ENCODE results near the gene VPS26C.
"Not testable (repeated sequence)": the region's sequence is repeated elsewhere in the genome, so short reads cannot be mapped to it uniquely, and the experiment has no call there.

Gene VPS26C

DNA sequence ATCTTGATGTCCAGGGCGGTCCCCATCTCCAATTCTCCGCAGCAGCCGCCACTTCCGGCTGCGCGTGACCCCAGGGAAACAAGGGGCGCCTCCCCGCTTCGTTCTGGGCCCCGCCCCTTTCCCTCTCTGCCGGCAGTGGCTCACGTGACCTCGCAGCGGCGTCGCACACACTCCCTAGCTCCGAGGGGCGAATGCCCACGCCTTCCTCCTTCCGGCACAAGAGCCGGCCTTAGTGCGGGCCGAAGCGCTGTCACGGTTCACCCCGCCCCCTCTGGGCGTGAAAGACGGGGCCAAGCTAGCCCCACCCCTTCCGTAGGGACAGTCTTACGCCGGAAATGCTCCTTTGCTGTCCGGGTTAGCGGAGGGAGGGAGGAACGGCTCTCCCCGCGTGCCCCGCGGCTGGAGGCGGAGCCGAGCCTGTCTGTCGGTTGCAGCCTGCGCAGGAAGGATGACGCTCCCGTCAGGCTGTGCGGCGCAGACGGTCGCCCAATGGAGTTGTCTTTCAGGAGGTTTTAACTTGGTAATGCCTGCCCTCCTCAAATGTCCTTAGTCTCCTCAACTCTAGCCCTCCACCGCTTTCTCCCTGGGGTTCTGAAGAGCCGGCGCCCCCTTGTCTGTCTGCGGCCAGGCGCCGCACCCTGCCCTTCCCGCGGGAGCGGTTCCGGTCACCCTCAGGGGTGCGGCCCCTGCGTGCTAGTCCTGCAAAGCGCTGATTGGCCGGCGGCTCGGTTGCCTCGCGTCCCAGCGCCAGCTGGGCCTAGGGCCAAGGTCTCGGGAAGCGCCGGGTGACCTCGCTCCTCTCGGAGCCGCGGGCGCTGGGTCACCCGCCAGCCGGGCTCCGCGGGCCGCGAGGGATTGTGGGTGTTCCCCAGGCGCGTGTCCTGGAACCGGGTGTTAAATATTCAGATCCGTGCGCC lies at the start of gene VPS26C:
Gene VPS26C (minus strand): TSS at position 66 of the 917 bp plus-strand sequence. CDS start 40 bp downstream, at position 26.
- peak; percentile 97 for DNase-seq

DNA sequence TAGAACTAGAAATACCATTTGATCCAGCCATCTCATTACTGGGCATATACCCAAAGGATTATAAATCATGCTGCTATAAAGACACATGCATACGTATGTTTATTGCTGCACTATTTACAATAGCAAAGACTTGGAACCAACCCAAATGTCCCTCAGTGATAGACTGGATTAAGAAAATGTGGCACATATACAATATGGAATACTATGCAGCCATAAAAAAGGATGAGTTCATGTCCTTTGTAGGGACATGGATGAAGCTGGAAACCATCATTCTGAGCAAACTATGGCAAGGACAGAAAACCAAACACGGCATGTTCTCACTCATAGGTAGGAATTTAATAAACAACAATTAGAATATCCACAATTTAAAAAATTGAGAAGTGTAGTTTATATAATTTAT lies 48.9 kb upstream of the VPS26C start:
- not testable (repeated sequence) for DNase-seq

DNA sequence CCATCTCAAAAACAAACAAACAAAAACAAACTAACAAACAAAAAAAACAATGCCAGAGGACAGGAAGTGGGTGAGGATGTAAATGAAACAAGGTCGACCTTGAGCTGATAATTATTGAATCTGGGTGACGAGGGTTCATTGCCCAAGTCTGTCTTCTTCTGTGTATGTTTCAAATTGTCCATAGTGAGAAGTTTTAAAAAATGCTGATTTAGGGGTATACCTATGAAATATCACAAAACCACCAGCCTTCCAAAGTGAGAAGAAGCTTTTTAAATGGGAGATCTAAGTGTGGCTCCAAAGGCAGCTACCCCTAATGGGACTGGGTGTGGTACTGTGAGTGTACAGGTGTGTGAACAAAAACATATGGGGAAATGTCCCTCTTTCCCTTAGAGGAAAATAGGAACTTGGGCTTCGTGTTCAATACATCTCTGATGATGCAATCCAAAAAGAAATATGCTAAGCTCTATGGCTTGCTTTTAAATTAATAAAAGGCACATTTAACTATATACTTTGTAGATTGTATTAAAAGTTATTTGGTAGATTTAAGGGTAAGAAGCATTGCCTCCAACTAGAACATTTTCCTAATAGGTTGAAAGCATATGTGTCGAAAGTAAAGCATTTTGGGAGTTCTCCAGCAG lies 33.1 kb upstream of the VPS26C start:
- no peak for DNase-seq

DNA sequence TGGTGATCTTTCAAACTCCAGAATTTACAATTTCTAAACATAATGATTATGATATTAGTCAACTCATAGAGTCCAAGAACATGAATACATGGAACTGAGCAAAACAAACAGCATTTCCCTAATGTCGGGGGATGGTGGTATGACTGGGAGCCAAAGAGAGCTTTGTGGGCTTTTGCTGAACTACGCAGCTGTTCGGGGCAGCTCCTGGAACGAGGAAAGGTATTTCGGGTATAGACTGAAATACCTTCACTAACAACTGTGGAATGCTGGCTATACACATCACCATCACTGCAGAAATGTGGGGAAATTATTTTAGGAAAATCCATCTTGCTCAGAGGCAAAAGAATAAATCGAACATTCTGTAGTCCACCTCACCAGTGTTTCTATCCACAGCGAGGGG lies 30.2 kb upstream of the VPS26C start:
- no peak for DNase-seq

DNA sequence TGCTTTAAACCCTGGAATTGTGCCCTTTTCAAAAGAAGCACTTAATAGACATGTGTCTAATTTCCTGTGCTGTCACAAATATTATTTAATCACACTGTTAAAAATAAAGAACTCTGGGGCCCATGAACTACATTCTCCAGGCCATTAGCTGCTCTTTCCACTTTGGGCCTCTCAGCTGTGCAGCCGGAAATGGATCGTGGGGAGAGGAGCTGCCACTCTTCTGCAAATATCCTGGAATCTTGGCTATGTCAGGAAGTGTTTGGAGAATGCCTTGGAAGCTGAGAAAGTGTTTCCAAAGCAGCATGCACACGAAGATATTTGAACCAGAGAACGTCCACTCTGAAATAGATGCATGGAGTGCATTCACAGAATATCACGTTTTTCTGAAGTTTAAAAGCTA lies 27.5 kb upstream of the VPS26C start:
- no peak for DNase-seq

DNA sequence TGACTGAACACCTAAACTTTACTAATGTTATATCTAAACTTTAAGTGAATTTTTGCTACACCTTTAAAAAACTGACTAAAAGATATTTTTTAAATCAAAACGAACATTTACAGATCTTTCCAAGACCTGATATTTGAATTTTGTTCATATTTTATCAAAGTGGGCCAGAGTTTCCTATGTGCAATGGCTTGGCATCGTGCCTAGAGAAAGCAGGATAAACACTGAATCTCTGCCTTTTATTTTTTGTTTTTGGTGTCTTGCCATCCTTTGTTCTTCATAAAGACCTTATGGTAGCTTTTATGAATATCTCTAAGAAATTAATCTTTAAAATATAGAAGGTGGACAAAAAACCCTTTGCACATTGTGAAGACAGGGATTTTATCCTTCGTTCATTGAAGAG lies 25.8 kb upstream of the VPS26C start:
- DNase-seq, result no peak

DNA sequence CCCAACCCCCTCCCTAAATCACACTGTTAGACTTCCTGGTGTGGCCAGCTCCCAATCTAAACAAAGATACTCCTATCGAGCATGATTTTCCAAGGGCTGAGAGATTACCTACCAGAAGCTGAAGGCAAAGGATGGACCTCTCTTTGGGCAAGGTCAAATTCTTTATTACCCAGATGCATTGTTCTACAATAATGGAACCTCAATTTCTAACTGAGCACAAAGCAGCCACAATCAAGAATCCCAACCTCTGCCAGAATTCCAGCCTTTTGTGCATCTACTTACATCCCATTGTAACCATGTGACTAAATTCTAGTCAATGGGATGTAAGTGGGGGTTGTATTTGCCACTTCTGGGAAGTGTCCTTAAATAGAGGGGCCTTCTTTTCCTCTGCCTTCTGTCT lies 24.9 kb upstream of the VPS26C start:
- no peak for DNase-seq

DNA sequence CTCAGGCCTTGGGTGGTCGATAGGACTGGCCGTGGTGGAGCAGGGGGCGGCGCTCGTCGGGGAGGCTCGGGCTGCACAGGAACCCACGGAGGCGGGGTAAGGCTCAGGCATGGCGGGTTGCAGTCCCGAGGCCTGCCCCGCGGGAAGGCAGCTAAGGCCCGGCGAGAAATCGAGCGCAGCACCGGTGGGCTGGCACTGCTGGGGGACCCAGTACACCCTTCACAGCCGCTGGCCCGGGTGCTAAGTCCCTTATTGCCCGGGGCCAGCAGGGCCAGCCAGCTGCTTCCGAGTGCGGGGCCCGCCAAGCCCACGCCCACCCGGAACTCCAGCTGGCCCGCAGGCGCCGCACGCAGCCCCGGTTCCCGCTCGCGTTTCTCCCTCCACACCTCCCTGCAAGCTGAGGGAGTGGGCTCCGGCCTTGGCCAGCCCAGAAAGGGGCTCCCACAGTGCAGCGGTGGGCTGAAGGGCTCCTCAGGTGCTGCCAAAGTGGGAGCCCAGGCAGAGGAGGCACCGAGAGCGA lies 16.1 kb upstream of the VPS26C start:
- DNase-seq, result not testable (repeated sequence)

DNA sequence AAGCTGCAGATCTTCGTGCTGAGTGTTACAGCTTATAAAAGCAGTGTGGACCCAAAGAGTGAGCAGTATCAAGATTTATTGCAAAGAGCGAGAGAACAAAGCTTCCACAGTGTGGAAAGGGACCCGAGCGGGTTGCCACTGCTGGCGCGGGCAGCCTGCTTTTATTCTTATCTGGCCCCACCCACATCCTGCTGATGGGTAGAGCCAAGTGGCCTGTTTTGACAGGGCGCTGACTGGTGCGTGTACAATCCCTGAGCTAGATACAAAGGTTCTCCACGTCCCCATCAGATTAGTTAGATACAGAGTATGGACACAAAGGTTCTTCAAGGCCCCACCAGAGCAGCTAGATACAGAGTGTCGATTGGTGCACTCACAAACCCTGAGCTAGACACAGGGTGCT lies 15.5 kb upstream of the VPS26C start:
- not testable (repeated sequence) for DNase-seq

DNA sequence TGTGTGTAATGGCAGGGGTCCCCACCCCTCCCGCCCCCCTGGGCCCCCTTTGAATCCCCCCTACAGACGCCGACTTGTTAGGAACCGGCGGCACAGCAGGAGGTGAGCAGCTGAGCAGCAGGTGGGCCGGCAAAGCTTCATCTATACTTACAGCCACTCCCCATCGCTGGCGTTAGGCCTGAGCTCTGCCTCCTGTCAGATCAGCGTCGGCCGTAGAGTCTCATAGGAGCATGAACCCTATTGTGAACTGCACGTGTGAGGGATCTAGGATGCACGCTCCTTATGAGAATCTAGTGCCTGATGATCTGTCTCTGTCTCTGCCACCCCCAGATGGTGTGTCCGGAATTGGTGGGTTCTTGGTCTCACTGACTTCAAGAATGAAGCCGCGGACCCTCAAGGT lies 14.9 kb upstream of the VPS26C start:
- peak; percentile 25 for DNase-seq

DNA sequence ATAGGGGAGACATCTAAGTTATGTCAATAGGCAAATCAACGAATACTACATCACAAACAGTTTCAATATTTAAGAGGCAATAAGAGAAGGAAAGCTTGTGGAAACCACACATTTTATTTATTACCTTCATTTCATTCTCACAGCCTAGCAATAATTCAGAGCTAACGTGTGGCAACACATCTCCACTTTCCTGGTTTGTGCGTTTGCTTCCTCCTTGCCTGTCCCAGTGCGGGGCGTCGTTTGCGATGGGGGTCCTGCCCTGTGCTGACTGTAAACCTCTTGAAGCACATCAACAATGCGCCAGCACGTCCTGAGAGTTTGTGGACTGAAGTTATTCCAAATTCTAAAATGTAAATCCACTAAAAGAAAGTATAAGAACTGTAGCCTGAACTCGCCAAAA lies 14.4 kb upstream of the VPS26C start:
- DNase-seq, result peak; percentile 19

DNA sequence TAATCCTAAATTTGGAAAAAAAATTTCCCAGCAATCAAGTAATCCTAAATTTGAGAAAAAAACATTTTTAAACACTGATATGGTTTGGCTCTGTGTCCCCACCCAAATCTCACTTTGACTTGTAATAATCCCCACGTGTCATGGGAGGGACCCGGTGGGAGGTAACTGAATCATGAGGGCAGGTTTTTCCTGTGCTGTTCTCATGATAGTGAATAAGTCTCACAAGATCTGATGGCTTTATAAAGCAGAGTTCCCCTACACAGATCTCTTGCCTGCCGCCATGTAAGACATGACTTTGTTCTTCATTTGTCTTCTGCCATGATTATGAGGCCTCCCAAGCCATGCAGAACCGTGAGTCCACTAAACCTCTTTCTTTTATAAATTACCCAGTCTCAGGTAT lies 12.1 kb upstream of the VPS26C start:
- not testable (repeated sequence) for DNase-seq

DNA sequence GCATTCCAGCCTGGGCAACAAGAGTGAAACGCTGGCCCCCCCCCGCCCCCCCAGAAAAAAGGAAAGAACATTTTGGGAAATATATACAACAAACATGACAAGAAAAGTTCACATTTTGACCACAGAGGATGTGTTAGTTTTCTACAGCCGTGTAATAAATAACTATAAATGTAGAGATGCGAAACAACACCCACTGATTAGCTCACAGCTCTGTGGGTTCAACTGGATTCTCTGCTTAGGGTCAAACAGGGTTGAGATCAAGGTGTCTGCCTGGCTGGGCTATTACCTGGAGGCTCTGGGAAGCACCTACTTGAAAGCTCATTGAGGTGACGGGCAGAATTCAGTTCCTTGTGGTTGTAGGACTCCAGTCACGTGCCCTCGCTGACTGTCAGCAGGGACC lies 11.1 kb upstream of the VPS26C start:
- DNase-seq, result no peak

DNA sequence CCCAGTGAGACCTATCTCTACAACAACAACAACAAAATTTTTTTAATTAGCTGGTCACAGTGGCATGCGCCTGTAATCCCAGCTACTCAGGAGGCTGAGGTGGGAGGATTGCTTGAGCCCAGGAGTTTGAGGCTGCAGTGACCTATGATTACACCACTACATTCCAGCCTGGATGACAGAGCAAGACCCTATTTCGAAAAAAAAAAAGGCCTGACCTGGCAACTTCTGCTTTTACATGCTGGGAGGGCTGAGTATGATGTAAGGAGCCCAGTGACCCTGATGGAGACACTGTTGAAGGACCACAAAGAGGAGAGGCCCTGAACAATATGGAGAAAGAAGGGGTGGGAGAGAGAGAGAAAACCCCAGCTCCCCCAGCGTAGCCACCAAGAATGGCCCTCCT lies 9.2 kb upstream of the VPS26C start:
- DNase-seq, result no peak

DNA sequence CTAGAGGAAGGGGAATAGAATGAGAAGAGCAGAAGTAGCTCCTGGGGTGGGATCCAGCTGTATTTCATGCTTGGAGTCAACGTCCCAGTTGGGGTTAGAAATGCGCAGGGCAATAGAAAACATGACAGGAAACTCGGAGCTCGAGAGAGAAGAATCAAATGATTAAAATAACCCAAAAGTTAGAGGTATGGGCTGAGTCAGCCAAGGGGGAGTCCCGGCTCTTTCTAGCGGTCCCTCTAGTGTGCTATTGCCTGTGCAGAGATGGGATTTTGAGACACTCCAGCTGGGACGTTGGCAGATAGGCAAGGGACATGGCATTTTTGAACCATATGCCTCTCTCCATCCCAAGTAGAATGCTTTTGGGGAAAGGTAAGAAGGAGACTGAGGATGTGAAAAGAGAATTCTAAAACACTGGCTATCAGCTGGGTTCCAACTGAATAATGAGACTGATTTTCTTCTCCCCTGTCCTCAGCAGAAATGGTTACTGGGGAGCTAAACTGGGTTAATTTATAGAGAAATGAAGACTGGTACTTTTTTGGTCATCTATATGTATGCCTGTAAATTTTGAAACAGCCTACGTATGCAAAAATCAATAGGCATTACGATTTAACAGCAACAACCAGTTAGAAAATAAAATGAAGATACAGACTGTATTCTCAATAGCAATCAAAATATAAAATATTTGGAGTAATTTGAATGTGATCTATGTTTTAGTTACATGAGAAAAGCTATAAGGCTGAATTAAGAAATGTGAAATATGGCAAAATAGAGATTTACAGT lies 7.0 kb upstream of the VPS26C start:
- DNase-seq, result no peak

DNA sequence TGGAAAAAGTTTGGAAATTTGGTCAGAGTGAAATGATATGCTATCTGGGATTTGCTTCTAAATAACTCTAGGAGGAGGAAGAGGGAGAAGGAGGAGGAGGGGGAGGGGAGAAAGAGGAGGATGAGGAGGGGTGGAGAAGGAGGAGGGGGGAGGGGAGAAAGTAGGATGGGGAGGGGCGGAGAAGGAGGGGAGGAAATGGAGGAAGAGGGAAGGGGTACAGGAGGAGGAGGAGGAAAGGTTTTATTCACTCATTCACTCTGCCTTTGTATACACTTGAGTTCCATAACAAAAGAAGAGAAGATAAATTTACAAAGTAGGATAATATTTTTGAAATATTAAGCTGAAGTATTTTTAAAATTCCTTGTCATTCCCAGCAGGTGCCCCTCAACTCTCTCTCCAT lies 6.3 kb upstream of the VPS26C start:
- no peak for DNase-seq

DNA sequence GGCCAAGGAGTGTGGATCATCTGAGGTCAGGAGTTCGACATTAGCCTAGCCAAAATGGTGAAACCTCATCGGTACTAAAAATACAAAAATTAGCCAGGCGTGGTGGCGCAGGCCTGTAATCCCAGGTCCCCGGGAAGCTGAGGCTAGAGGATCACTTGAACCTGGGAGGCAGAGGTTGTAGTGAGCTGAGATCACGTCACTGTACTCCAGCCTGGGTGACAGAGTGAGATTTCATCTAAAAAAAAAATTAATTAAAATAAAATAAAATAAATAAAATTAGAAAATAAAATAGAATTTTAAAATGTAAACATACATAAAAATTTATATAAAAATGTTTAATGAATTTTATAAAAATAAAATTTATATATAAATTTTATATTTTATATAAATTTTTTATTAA lies 5.8 kb upstream of the VPS26C start:
- DNase-seq, result no peak

DNA sequence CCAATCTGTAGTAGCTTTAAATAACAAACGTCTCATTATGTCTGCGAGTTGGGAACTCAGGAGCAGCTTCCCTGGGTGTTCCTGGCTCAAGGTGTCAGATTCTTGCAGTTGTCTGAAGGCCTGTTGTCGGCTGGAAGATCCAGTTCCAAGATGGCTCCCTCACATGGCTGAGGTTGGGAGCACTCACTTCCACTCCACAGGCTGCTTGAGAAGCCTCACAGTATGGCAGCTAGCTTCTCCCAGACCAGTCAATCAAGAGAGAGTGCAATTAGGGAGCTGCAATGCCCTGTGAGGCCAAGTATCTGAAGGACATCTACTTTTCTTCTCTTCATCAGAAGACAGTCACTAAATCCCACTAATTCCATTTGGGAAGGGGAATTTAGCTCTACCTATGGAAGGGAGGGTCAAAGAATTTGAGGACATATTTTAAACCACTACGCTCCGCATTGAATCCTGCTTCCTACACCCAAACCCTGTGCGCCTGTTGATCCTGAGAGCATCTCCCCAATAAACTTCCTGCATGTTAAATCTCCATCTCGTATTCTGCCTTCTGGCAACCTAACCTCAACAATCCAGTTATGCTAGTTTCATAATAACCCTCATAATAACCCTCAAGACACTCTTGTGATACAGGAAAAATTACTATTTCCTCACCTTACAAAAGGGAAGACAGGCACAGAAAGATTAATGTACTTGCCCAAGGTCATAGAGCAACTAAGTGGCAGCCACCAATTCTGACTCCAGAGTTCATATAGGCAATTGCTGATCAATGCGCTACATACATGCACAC lies 3.6 kb upstream of the VPS26C start:
- no peak for DNase-seq

DNA sequence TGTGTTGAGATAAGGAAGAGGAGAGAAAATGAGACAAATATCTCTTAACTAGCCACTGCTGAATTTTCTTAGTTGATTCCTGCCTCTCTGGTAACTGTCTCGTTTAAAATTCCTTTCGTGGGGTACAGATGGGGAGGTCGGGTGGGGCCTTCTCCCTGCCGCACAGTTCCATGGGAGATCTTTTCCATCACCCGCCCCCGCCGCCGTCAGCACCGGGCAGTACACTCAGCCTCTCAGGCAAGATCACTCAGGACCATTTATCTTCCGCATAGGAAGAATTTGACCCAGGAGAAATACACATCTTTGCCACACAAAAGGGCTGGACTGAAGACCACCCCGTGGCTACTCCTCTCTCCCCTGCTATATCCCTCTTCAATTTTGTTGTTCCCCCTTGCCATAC lies 2.3 kb upstream of the VPS26C start:
- no peak for DNase-seq

DNA sequence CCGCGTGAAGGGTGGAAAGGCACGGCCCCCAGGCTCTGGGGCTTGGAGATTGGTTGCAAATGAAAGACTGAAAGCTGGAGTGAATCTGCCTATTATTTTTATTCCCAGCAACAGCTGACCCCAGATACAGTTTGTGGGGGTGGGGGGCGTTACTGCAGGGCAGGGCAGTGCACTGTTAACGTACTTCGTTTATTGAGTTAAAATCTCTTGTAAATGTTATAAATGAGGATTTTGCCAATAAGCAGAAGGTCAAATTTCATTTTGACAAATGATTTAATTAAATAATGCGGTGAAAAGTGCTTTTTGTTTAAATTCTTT lies 1.0 kb upstream of the VPS26C start:
- DNase-seq, result no peak

DNA sequence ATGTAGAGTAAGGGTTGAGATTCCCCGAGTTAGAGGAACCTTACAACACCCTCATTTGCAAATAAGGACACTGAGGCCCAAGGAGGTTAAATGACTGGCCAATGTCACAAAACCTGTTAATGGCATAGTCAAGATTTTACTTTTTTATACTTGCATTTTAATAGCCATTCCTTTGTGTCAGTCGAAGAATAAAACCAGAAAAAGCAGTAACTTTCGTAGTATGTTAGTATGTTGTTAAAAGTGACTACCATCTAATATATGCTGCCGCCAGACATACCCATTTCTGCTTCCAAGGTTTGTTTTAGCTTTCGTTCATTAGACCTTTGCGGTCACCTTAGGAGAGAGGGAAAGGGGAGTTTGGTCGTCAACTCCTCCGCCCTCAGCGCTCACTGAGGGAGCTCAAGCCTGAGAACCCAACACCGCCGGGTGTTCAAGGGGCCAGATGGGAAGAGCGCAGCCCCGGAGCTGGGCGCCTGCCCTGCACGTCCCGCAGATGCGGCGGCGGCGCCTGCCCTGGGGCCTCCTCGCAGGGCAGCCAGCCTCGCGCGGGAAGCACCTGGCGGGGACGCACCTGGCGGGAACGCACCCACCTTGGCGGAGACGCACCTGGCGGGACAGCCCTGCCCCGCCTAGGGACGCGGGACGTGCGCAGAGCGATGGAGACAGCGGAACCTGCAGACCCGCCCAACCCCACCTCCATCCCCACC lies 466 bp downstream of the VPS26C start:
- DNase-seq, result peak; percentile 73

DNA sequence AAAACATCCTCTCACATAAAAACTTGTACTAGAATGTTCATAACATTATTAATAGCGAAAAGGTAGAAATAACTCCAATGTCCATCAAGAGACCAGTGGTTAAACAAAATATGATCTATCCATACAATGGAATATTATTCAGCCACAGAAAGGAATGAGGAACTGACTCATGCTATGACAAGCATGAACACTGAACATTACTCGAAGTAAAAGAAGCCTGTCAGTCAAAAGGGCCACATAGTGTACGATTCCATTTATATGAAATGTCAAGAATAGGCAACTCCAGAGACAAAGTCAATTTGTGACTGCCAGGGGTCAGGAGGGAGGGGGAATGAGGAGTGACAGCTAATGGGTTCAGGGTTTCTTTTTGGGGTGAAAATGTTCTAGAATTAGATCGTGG lies 2.3 kb downstream of the VPS26C start:
- DNase-seq, result no peak
